CD8-positive, alpha-beta memory T cell (primary cell): Measurements from ENCODE around the gene ANKFN1. TPM values are rescaled to one million over a fixed set of nuclear protein-coding genes. Genes with fewer than 3 reads are reported as not detected.
"Not testable (repeated sequence)": the region's sequence is repeated elsewhere in the genome, so short reads cannot be mapped to it uniquely, and the experiment has no call there.

Source experiments
- CTCF ChIA-PET: fragments of 350-600 bp; sonication (Branson Sonifier 250); formaldehyde crosslinking; loops from one replicate; lab custom pipeline; 2021; ENCODE audit warnings: antibody characterized with exemption; lab: Charles Lee
- POLR2A ChIA-PET: fragments of 350-600 bp; sonication (Branson Sonifier 250); formaldehyde crosslinking; loops from one replicate; lab custom pipeline; 2021; ENCODE audit warnings: antibody characterized with exemption; lab: Charles Lee
- DNase-seq, 5 donors: peaks; one replicate each; pipeline versions ENCODE4 v3.0.0 to v3.0.0-alpha.2; 2020 to 2022; ENCODE audit warnings: mixed read lengths in 1 of 5
- H3K27ac ChIP-seq: one replicate; pipeline ENCODE4 v1.7.0; 2013; ENCODE audit warnings: low read depth, mild to moderate bottlenecking, low read length, moderate library complexity
- H3K27me3 ChIP-seq: 2 replicates; pipeline ENCODE4 v1.7.0; 2013; ENCODE audit warnings: low read length, mild to moderate bottlenecking; ENCODE audit not compliant: insufficient read depth, poor library complexity, severe bottlenecking
- H3K36me3 ChIP-seq: 2 replicates; pipeline ENCODE4 v1.7.0; 2013; ENCODE audit warnings: mild to moderate bottlenecking, low read length, moderate library complexity; ENCODE audit not compliant: insufficient read depth
- H3K4me1 ChIP-seq: 2 replicates; pipeline ENCODE4 v1.7.0; 2013; ENCODE audit warnings: mild to moderate bottlenecking, low read length, moderate library complexity; ENCODE audit not compliant: insufficient read depth
- H3K4me3 ChIP-seq: 2 replicates; pipeline ENCODE4 v1.7.0; 2013; ENCODE audit warnings: mild to moderate bottlenecking, low read length
- H3K9me3 ChIP-seq: 2 replicates; pipeline ENCODE4 v1.7.0; 2013; ENCODE audit warnings: mild to moderate bottlenecking, low read length
- H3K27ac Mint-ChIP-seq, 8 donors: one replicate each; pipeline ENCODE4 v1.8.0; 2020 to 2021; ENCODE audit warnings: mixed read lengths in 8 of 8, mild to moderate bottlenecking in 6 of 8, inconsistent platforms in 3 of 8, moderate library complexity in 3 of 8
- H3K27me3 Mint-ChIP-seq, 2 donors: one replicate each; pipeline ENCODE4 v1.8.0; 2020 to 2021; ENCODE audit warnings: mixed read lengths in 2 of 2, mild to moderate bottlenecking in 1 of 2, moderate library complexity in 1 of 2
- H3K36me3 Mint-ChIP-seq, 3 donors: one replicate each; pipeline ENCODE4 v1.8.0; 2020 to 2021; ENCODE audit warnings: mixed read lengths in 3 of 3, inconsistent platforms in 1 of 3, mild to moderate bottlenecking in 1 of 3
- H3K4me1 Mint-ChIP-seq, 3 donors: one replicate each; pipeline ENCODE4 v1.8.0; 2020 to 2021; ENCODE audit warnings: mixed read lengths in 3 of 3, inconsistent platforms in 1 of 3, mild to moderate bottlenecking in 1 of 3
- H3K4me3 Mint-ChIP-seq, 7 donors: one replicate each; pipeline ENCODE4 v1.8.0; 2020 to 2021; ENCODE audit warnings: mixed read lengths in 7 of 7, mild to moderate bottlenecking in 6 of 7, moderate library complexity in 4 of 7, inconsistent platforms in 2 of 7
- H3K9me3 Mint-ChIP-seq, 5 donors: one replicate each; pipeline ENCODE4 v1.8.0; 2020 to 2022; ENCODE audit warnings: mixed read lengths in 5 of 5, mild to moderate bottlenecking in 3 of 5, moderate library complexity in 2 of 5, inconsistent platforms in 1 of 5
- polyA plus RNA-seq: library from polyadenylated mRNA; unstranded; fragments of 300-500 nt; fragmentation: Illumina TruSeq; gene quantifications from one replicate; pipeline ENCODE4 v1.2.3, GENCODE V29; 2021
- total RNA-seq, 2 experiments: library from RNA; stranded (reverse); gene quantifications; one replicate each; pipeline ENCODE4 v1.2.3, GENCODE V29; 2021

Gene ANKFN1
- total and polyA plus RNA-seq, 3 experiments from 2014 or later: not detected

- H3K4me1 Mint-ChIP-seq, CTCF ChIA-PET: not testable (repeated sequence)
Observed at GRCh38 chr17:56412356-56412755, 259.1 kb downstream of the ANKFN1 start.

GRCh38 chr17:56416682-56417351, 263.5 kb downstream of the ANKFN1 start:
- Mint-ChIP-seq H3K27me3 (peaks cover 8 to 24% of the 10 kb centered on the region in 2 donors), H3K4me1 (no peaks in the 10 kb centered on the region), H3K27ac (no peak overlapping the region), H3K9me3 (peaks cover 4 to 11% (median 7%) of the 10 kb centered on the region in 5 donors), H3K36me3 (no peaks in the 10 kb centered on the region), H3K4me3 (no peak overlapping the region)
- Histone ChIP-seq H3K4me3 (no peak overlapping the region), H3K9me3 (no peaks in the 10 kb centered on the region), H3K27me3 (no peaks in the 10 kb centered on the region), H3K4me1 (no peaks in the 10 kb centered on the region), H3K27ac (no peak overlapping the region), H3K36me3 (no peaks in the 10 kb centered on the region)
- no peak for DNase-seq
- ChIA-PET POLR2A (no interaction called here), CTCF (no interaction called here)

More at GRCh38 chr17:56412356-56412755, 259.1 kb downstream of the ANKFN1 start:
- H3K27ac Mint-ChIP-seq, H3K36me3 Mint-ChIP-seq, H3K9me3 ChIP-seq, H3K4me3 Mint-ChIP-seq, H3K27ac ChIP-seq, POLR2A ChIA-PET, H3K4me1 ChIP-seq, DNase-seq, H3K27me3 ChIP-seq, H3K4me3 ChIP-seq, H3K36me3 ChIP-seq: not testable (repeated sequence)
- H3K9me3 Mint-ChIP-seq: peaks cover 5 to 11% (median 7%) of the 10 kb centered on the region in 5 donors
- peaks cover 8 to 35% of the 10 kb centered on the region in 2 donors for H3K27me3 Mint-ChIP-seq

- Histone ChIP-seq H3K4me3 (no peak overlapping the region), H3K9me3 (no peaks in the 10 kb centered on the region), H3K27me3 (no peaks in the 10 kb centered on the region), H3K27ac (no peak overlapping the region), H3K36me3 (no peaks in the 10 kb centered on the region), H3K4me1 (no peaks in the 10 kb centered on the region)
- H3K4me1 Mint-ChIP-seq: no peaks in the 10 kb centered on the region
- H3K27me3 Mint-ChIP-seq: peaks cover 0 to 4% of the 10 kb centered on the region in 2 donors
- DNase-seq: no peak
- ChIA-PET CTCF (no interaction called here), POLR2A (no interaction called here)
- H3K27ac Mint-ChIP-seq: no peak overlapping the region
- H3K4me3 Mint-ChIP-seq: no peak overlapping the region
- H3K9me3 Mint-ChIP-seq: no peaks in the 10 kb centered on the region
- H3K36me3 Mint-ChIP-seq: no peaks in the 10 kb centered on the region
Observed at GRCh38 chr17:56424005-56424404, 270.7 kb downstream of the ANKFN1 start.

- CTCF ChIA-PET: no interaction called here
- Mint-ChIP-seq H3K4me3 (no peak overlapping the region), H3K9me3 (no peaks in the 10 kb centered on the region), H3K4me1 (no peaks in the 10 kb centered on the region), H3K27ac (no peak overlapping the region), H3K27me3 (peaks cover 0 to 4% of the 10 kb centered on the region in 2 donors), H3K36me3 (no peaks in the 10 kb centered on the region)
- no peak for DNase-seq
- no peaks in the 10 kb centered on the region for H3K27me3 ChIP-seq
- no peaks in the 10 kb centered on the region for H3K36me3 ChIP-seq
- no peak overlapping the region for H3K27ac ChIP-seq
- no peaks in the 10 kb centered on the region for H3K4me1 ChIP-seq
- POLR2A ChIA-PET: no interaction called here
- no peak overlapping the region for H3K4me3 ChIP-seq
- no peaks in the 10 kb centered on the region for H3K9me3 ChIP-seq
Observed at GRCh38 chr17:56424543-56425044, 271.3 kb downstream of the ANKFN1 start.

GRCh38 chr17:56425483-56425882, 272.2 kb downstream of the ANKFN1 start:
- H3K27me3 Mint-ChIP-seq: peaks cover 0 to 4% of the 10 kb centered on the region in 2 donors
- H3K9me3 ChIP-seq: no peaks in the 10 kb centered on the region
- no peaks in the 10 kb centered on the region for H3K9me3 Mint-ChIP-seq
- H3K4me1 ChIP-seq: no peaks in the 10 kb centered on the region
- no peaks in the 10 kb centered on the region for H3K36me3 Mint-ChIP-seq
- no peaks in the 10 kb centered on the region for H3K36me3 ChIP-seq
- no peaks in the 10 kb centered on the region for H3K4me1 Mint-ChIP-seq
- ChIA-PET POLR2A (no interaction called here), CTCF (no interaction called here)
- no peaks in the 10 kb centered on the region for H3K27me3 ChIP-seq
- H3K27ac Mint-ChIP-seq: no peak overlapping the region
- DNase-seq: no peak
- H3K4me3 Mint-ChIP-seq: no peak overlapping the region
- H3K4me3 ChIP-seq: no peak overlapping the region
- no peak overlapping the region for H3K27ac ChIP-seq

GRCh38 chr17:56426901-56427300, 273.6 kb downstream of the ANKFN1 start:
- Histone ChIP-seq H3K27me3 (no peaks in the 10 kb centered on the region), H3K4me3 (no peak overlapping the region), H3K27ac (no peak overlapping the region), H3K4me1 (no peaks in the 10 kb centered on the region), H3K9me3 (no peaks in the 10 kb centered on the region), H3K36me3 (no peaks in the 10 kb centered on the region)
- ChIA-PET POLR2A (no interaction called here), CTCF (no interaction called here)
- H3K4me3 Mint-ChIP-seq: no peak overlapping the region
- H3K9me3 Mint-ChIP-seq: no peaks in the 10 kb centered on the region
- no peaks in the 10 kb centered on the region for H3K36me3 Mint-ChIP-seq
- DNase-seq: no peak
- no peaks in the 10 kb centered on the region for H3K4me1 Mint-ChIP-seq
- H3K27ac Mint-ChIP-seq: no peak overlapping the region
- H3K27me3 Mint-ChIP-seq: peaks cover 0 to 5% of the 10 kb centered on the region in 2 donors

- no peaks in the 10 kb centered on the region for H3K4me1 Mint-ChIP-seq
- Histone ChIP-seq H3K27ac (no peak overlapping the region), H3K4me3 (no peak overlapping the region), H3K4me1 (no peaks in the 10 kb centered on the region), H3K36me3 (no peaks in the 10 kb centered on the region), H3K27me3 (no peaks in the 10 kb centered on the region), H3K9me3 (no peaks in the 10 kb centered on the region)
- peaks cover 0 to 2% (median 0%) of the 10 kb centered on the region in 5 donors for H3K9me3 Mint-ChIP-seq
- H3K27me3 Mint-ChIP-seq: peaks cover 10 to 12% of the 10 kb centered on the region in 2 donors
- POLR2A ChIA-PET: no interaction called here
- H3K4me3 Mint-ChIP-seq: no peak overlapping the region
- CTCF ChIA-PET: no interaction called here
- H3K27ac Mint-ChIP-seq: no peak overlapping the region
- no peak for DNase-seq
- no peaks in the 10 kb centered on the region for H3K36me3 Mint-ChIP-seq
Observed at GRCh38 chr17:56431736-56432135, 278.5 kb downstream of the ANKFN1 start.

GRCh38 chr17:56432443-56432842, 279.2 kb downstream of the ANKFN1 start:
- Histone ChIP-seq H3K27ac (no peak overlapping the region), H3K9me3 (no peaks in the 10 kb centered on the region), H3K4me3 (no peak overlapping the region), H3K4me1 (no peaks in the 10 kb centered on the region), H3K36me3 (no peaks in the 10 kb centered on the region), H3K27me3 (no peaks in the 10 kb centered on the region)
- no peak for DNase-seq
- Mint-ChIP-seq H3K27ac (no peak overlapping the region), H3K27me3 (peaks cover 10 to 16% of the 10 kb centered on the region in 2 donors), H3K4me1 (no peaks in the 10 kb centered on the region), H3K9me3 (peaks cover 0 to 2% (median 0%) of the 10 kb centered on the region in 5 donors), H3K4me3 (no peak overlapping the region), H3K36me3 (no peaks in the 10 kb centered on the region)
- POLR2A ChIA-PET: no interaction called here
- CTCF ChIA-PET: no interaction called here
